ENCODE measurements around the gene KCNJ9.

- TF ChIP-seq, protein P1, sequence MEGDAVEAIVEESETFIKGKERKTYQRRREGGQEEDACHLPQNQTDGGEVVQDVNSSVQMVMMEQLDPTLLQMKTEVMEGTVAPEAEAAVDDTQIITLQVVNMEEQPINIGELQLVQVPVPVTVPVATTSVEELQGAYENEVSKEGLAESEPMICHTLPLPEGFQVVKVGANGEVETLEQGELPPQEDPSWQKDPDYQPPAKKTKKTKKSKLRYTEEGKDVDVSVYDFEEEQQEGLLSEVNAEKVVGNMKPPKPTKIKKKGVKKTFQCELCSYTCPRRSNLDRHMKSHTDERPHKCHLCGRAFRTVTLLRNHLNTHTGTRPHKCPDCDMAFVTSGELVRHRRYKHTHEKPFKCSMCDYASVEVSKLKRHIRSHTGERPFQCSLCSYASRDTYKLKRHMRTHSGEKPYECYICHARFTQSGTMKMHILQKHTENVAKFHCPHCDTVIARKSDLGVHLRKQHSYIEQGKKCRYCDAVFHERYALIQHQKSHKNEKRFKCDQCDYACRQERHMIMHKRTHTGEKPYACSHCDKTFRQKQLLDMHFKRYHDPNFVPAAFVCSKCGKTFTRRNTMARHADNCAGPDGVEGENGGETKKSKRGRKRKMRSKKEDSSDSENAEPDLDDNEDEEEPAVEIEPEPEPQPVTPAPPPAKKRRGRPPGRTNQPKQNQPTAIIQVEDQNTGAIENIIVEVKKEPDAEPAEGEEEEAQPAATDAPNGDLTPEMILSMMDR (IDR thresholded peaks at IDR 0.05), result no peak
- TF ChIP-seq POLR2A (IDR thresholded peaks at IDR 0.05), result no peak
These were observed 11.2 kb downstream of the KCNJ9 start for GRCh38 chr1:160092366-160093068.
